ENCODE data around the gene FAM114A1. TPM values are rescaled to one million over a fixed set of nuclear protein-coding genes. Genes with fewer than 3 reads are reported as not detected.

Gene FAM114A1
- total RNA-seq, 1 donor from 2014 or later: 10.9 TPM

DNA sequence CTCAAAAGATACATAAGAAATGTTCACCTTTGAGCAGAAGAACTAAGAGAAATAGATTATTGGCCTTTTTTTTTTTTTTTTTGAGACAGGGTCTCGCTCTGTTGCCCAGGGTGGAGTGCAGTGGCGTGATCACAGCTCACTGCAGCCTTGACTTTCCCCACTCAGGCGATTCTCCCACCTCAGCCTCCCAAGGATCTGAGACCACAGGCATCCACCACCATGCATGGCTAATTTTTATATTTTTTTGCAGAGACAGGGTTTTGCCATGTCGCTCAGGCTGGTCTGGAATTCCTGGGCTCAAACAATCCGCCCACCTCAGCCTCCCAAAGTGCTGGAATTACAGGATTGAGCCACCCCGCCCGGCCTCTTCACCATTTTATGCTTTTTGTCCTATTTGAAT, 8.1 kb upstream of the FAM114A1 start:
- no peak for DNase-seq

DNA sequence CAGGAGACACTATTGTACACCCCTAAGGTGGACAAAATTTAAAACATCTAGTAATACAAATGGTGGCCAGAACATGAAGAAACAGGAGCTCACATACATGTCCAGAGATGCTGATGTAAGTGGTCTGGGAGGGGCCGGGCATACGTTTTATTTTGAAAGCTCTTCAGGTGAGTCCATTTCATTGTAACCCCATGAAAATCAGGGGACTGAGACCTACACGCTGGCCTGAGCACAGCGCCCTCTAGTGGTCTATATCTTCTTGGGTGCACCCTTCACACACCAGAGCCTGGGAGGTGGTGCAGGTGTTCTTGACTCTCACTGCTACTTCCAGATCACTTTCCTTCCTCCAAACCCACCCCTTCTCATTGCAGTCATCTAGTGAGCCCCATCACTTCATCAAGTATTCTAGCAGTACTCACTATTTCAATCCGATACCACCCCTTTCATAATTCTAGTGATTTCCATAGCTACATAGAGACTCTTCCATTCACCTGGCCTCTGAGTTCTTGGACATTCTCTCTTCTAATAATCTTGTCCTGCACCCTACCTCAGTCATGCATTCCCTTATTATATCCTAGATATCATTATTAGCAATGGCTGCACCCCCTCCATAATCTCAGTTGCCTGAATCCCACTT, 6.7 kb upstream of the FAM114A1 start:
- no peak for DNase-seq

DNA sequence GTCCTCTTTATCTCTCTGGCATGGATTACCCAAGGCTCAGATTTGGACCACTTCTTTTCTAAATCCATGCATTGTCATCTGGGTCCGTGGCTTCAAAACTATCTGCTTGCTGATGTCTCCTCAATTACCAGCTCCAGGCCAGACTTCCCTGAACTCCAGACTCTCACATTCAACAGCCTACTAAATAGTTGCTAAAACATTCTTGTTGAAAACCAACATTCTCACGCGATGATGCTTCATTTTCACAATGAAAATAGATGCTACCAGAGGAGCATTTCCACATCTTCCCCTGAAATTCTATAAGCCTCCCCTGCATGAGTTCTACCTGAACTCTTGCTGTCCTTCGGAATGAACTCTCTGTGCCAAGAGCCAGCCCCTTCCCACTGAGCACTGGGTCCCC, 5.8 kb upstream of the FAM114A1 start:
- DNase-seq: no peak

DNA sequence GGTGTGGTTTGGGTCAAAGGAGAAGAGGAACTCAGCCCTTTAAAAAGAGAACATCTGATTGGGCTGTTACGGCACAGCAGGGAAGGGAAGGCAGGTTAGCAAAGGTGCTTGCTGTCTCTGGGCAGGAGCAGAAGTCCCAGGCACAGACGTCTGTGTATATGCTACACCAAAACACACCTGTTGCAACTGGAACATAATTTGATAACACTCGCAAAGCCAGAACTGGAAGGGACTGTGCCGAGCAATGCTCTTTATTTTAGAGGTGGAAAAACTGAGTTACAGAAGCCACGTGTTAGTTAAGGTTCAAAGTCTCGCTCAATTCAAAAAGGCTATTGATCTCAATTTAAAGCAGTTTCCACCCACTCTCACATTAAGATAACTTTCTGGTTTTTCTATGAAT, 2.2 kb upstream of the FAM114A1 start:
- no peak for DNase-seq

DNA sequence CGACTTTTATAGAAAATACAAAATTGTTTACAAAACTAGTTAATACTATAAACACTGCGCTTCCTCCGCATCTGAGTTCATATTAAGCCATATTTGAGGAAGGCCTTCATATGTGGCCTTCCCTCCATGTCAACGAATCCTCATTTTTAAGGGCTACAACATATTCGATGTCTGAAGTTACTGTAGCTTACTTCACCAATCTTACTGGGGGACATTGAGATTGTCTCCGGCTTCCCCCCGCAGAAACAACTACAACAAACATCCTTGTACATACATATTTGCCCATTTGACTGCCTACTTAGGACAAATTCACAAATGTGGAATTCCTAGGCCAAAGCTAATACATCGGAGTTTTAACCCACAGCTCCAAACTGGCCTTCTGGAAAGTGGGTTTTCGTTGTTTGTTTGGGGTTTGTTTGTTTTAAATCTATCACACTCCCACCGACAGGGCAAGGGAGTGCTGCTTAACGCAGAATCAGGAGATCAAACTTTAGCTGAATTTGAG, 581 bp upstream of the FAM114A1 start:
- DNase-seq: no peak

DNA sequence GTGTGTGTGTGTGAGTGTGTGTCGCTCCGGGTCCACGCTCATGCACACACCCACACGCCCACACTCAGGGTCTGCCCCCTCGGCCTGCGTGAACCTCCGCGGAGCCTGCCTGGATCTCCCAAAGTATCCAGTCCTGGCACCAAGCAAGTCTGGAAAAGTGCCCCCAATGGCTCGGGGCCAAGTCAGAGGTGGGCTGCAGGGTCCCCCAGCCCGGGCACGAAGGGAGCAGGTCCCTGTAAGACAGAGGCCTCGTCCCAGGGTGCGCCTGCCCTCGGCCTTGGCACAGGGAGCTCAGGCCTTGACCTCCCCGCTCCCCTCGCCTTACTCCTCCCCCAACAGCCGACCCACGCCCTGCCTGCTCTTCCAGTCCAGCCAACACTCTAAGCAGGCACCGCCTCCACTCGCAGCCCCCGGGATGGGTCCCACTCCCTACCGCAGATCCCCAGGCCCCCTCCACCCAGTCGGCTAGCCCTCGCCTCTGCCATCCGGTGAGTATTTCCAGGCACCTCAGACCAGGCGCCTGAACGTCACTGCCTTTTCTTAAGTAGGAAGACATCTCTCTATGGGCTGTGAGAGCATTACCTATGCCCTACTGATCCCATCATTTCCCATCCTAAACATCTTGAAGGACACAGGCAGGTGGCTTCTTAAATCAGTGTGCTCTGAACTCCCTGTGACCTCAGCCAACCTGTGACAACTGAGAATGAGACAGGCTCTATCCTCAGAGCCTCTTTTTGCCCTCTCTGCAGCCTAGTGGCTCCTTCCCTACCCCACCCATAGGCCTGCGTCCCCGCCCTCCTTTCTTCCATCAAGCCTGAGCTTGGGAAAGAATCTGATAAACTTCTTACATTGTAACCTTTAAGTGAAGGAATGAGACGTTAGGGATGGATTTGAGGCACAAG, 704 bp downstream of the FAM114A1 start:
- DNase-seq: no peak

DNA sequence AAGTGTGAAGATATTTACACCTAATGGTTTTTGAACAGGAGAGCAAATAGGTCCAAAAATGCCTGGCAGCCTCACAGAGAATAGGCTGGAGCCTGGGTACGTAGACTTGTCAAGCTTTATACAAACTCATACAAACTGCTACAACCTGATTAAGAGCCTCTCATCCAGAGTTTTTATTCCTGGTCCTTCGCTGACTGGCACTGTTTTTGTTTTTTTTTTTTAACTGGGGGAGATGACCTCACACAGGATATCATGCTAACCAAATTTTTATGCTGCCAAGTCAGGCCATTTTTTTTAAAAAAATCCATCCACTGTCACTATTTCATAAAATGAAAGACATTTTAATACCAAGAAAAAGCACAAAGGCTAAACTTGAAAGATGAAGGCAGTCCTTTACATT, 1.9 kb downstream of the FAM114A1 start:
- DNase-seq: no peak

DNA sequence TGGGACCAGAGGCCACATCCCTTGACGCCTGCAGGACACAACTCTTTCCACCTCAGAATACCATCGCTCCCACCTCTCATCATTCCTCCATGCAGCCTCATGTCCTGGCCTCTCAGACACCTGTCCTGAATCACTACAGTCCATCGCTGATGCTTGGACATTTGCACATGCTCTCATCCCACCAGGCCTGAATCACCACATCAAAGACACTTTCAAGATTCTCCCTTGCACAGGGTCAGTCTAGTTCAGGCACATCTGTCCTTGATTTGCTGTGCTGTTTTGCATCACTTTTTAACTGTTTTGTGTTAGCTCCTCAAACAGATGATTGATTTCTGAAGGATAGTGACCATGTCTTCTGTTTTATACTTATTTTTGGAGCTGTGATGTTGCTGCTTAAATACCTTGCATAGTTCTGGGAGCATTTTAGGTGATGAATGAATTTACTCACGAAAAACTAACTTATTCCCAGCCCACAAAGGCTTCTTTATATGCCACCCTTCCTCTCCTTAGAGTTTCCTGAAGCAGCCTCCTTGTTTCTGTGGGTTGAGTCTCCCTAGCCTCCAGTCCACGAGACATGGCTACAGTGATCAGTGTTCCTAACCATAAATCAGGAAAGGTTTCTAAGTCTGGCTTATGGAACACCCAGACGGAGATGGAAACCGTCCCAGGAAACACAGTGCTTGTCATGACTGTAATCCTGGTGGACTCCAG, 2.6 kb downstream of the FAM114A1 start:
- DNase-seq: no peak

DNA sequence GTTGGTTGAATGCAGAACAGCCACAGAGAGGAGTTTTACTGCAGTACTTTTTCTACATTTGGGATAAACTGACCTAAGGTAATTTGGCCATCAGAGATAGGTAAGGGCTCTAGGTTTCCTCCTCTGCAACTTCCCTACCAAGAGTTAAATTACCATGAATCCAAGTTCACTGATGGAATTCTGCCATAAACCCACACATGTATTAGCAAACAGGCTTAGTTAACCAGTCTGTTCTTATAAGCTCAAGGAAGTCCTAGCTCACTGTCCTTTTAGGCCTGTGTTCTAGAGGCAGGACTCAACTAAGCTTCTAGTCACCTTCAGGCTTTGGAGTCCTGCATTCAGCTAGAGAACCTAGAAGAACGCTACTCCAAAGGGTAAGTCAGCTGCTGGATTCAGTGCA, 4.0 kb downstream of the FAM114A1 start:
- no peak for DNase-seq

DNA sequence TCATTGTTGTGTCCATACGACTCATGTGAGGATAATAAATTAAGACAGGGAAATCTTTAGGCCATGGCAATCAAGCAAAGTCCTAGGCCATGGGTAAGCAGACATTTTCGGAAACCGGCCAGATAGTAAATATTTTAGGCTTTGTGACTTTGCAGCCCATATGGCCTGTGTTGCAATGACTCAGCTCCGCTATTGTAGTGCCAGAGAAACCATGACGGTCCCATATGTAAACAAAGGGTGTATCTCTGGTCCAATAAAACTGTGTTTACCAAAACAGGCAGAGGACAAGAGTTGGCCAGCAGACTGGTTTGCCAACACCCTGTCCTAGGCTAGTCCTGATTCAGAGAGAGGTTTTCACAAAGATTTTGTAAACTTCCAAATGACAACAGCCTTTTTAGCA, 5.0 kb downstream of the FAM114A1 start:
- DNase-seq: no peak

DNA sequence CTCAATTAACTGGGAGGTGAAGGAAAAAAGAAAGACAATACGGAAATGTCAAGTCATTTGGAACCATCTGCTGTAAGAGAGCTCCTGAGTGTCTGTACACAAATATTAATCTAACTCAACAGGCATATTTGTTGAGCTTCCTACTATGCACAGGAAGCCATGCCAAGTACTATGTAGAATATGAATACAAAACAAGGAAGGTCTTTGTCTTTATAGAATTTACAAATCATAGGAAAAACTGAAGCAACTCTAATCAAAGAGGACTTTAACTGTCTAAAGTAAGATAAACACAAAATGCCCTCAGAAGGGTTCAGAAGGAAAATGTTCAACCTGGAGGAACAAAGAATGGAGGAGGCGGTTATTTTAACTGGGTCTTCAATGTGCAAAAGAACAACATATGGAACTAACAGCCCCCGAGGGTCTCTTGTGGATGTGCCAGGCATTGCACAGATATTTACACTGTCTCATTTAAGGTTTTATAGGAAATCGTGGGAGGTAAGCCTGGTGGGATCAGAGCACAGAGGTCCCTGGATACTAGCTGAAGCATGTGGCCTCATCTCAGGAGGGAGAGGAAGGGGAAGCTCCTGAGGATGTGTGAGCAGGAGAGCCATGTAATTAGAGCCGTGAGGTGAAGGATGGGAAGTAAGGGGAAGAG, 5.8 kb downstream of the FAM114A1 start:
- no peak for DNase-seq

DNA sequence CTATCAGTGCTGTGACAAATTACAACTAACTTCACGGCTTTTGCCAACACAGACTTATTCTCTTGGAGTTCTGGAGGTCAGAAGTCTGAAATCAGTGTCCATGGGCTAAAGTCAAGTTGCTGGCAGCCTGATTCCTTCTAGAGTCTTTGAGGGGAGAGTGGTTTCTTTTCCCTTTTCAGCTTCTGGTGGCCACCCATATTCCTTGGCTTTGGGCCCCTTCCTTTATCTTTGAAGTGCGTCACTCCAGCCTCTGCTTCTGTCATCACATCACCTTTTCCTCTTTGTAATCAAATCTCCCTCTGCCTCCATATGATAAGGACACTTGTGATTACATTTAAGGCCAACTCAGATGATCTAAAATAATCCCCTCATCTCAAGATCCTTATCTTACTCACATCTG, 9.0 kb downstream of the FAM114A1 start:
- no peak for DNase-seq

DNA sequence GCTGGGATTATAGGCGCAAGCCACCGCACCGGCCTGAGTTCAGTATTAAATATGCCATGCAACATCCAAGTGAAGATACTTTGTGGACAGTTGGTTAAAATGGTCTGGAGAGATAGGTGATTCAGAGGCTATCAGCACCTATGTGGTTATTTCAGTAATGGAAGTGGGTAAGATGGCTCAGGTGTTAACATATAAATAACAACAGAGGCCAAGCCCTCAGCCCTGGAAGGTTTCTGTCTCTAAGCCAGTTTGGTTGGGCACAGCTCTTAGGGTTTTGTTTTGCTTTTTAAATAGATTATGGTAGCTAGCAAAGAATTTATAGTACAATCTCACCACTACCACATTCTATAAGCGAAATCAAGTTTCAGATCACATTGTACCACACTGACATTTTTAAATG, 16.6 kb downstream of the FAM114A1 start:
- no peak for DNase-seq

DNA sequence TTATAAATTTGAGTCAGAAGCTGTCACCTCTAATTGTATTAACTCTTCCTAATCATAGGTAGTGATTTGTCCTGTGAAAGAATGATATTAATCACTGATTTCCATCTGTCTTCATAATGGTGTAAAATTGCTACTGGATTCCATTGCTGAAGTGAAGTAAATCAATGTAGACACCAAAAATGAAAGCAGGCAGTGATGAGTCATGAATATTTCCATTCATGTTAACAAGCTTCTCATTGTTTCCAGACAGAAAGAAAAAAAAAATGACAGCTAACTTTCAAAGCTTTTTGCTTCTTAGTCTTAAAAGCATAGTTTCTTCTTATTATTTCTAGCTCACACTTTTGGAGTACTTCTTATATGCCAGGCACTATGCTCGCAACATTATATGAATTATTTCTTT, 21.5 kb downstream of the FAM114A1 start:
- DNase-seq: no peak

DNA sequence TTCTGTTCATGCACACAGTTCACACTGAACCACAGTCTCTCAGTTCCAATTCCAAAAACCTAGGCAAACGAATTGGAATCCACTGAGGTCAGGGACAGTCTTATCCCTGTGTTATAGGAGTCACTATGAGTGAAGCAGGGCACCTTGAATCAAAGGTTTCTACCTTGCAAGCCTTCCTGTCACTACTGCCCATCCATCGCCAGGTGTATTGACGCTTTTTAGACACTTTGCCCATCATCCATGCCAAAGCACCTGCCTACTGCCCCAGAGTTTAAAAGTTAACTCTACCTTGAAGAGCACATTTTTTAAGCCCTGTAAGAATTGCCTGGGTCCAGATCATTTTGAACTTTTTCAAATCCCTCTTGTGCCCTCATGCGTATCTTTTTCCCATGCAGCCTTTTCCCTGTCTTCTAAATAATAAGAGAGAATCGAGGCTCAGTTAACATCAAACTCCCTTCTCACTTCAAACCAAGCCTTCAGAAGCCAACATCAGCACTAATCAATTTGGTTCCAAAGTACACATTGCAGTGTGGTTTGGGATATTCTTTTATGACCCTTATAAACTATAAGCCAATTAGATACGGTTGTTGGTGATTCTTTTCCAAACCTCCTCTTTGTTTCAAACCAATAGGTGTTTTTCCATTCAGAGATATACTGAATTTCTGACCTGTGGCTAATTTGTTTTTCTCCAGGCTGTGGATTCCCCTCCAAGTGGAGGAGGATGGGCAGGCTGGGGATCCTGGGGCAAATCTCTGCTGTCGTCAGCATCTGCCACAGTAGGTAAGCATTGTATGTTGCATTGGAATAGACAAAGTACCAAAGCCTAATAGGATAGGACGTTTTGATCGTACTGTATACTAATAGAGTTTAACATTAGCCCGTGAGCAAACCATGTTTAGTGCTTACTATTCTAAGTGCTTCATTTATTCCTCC, 23.7 kb downstream of the FAM114A1 start:
- no peak for DNase-seq

DNA sequence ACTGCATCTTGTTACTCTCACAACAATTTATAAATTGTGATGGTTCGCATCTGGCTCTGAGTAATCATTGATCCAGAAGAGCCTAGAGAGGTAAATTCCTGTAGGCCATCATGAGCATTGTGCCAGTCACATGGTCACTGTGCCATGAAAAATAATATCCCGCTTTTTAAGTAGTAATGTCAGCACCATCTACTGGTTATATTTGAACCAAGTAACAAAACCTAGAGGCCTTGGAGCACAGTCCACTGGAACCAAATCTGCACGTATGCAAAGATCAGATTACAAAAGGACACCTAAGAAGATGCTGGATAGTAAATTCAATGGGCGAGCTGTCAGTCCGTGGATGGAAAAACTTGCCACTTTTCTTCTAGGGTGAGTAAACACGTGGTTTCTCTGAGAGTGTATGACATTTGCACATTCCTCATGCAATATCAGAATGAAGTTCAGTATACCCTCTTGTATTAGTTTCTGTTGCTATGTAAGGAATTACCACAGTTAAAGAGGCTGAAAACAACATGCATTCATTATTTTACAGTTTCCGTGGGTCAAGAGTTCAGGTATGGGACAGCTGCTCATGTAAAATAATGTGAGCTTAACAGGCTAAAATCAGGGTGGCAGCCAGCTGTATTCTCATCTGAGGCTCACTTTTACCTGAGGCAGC, 26.8 kb downstream of the FAM114A1 start:
- DNase-seq: no peak

DNA sequence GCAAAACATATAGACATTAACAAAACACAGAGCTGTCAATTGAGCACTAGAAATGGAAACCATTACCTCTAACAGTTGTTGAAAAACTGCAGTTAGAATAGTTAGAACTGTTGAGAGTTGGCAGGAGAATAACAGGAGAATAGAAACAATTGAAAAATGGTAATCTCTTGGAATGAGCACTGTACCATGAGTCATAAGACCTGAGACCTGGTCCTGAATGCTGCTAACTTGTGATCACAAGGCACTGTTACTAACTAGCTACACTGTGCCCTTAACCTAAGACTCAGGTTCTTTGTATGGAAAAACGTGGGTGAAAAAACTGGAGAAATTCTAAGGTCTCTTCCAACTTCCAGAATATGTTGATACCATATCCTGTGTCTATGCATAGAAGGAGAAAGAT, 29.3 kb downstream of the FAM114A1 start:
- no peak for DNase-seq

DNA sequence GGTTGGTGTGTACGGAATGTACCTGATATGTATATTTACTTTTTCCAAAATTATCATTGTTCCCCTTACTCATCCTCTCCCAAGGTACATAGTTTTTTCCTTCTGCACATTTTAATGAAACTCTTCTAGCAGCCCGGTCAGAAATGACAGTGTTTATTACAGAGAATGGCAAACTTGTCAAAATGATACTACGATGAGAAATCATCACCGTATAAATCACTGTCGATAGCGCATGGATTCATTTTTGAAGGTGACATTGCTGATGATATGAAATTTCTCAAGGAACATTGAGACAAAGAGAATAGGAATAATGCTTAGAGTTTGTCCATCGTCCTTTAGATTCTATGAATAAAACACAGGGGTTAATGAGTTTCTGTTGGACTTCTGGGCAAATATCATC, 30.6 kb downstream of the FAM114A1 start:
- no peak for DNase-seq

DNA sequence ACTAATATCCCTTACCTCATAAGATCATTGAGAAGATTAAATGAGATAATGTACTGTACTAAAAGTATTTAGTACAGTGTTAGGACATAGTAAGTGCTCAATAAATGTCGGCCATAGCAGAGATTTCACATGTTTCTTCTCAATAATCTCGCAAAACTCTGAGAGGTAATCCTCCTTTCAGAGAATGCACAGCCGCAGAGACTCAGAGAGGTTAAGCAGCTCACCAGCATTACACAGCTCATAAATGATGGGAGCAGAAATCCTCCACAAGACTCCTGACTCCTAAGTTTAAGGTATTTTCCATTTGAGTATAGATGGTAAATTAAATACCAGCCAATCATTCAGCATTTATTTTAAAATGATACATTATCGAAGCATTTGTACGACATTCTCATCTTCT, 34.6 kb downstream of the FAM114A1 start:
- no peak for DNase-seq

DNA sequence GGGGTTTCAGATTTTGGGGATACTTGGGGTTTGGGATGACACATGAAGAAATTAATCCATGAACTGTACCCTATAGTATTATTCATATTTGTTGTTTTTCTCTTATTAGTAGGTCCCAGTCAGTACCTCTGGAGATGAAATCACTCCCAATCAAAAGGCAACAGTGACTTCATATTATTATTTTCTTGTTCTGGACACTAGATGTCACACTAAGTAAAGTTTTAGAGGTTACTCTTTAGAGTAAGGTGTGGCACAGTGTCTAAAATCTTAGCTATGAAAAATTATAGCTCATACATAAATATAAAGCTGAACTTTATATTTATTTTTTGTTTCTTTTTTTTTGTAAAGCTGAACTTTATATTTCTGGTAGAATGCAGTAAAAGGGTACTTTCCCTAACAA, 35.1 kb downstream of the FAM114A1 start:
- DNase-seq: no peak

DNA sequence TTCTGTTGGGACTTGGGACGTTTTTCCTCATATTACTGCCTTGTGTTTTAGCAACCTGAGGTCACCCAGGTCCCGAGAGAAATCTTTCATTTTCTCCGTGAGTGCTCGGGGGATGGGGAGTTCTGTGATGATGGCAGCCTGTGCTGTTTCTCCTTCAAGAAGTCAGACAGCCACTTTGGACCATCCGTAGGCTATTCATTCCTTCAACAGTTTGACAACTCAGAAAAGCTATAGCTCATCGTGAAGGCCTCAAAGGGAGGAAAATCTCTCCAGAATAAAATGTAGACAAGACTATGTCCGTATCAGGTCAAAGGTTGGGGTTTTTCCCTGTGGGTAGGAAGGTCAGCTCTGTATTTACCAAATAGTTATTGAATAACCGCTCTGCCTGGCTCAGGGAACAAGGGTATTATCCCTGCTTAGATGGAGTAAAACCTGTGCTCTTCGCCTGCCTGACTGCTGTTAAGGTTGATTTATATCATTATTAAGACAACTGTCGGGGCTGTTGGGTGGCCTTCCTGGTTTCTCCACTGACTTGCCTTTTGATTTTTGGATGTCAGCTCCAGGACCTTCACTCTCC, 36.6 kb downstream of the FAM114A1 start:
- DNase-seq: no peak
